Coronary artery (tissue), 2 donors: Measurements from ENCODE around the gene RAMAC.

Experiments used
- DNase-seq: peaks from one replicate; pipeline ENCODE4 v3.0.0-alpha.2; 2017; ENCODE audit warnings: low spot score
- H3K27ac ChIP-seq, 2 donors: fragments of 200-600 bp; sonication (generic); one replicate each; pipeline ENCODE4 v1.5.1; 2016 to 2019
- H3K4me3 ChIP-seq: fragments of 200-600 bp; sonication (generic); 2 replicates; pipeline ENCODE4 v1.5.1; 2016; ENCODE audit warnings: mild to moderate bottlenecking, moderate library complexity
- TF ChIP-seq, protein P1 (sequence below): fragments of 200-600 bp; sonication (generic); IDR thresholded peaks from one replicate; pipeline ENCODE4 v1.5.1; 2019; ENCODE audit warnings: antibody characterized with exemption

The RAMAC gene

DNA sequence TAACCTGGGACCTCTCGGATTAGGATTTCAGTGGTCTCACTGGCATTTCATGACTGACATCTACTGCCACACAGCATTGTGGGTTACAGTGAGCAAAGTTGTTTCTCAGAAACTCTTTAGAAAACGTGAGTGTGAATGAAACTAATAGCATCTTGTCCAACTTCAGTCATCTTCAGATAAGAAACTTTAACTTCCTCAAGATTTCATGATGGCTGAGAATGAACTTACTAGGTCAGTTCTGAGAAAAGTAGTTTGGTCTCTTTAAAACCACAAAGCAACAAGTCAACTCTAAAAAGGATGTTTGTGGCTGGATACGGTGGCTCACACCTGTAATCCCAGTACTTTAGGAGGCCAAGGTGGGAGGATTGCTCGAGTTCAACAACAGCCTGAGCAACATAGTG, 19.3 kb upstream of the RAMAC start:
- Histone ChIP-seq H3K27ac (no peak overlapping the region), H3K4me3 (no peak overlapping the region)
- no peak for DNase-seq
- TF ChIP-seq, protein P1, sequence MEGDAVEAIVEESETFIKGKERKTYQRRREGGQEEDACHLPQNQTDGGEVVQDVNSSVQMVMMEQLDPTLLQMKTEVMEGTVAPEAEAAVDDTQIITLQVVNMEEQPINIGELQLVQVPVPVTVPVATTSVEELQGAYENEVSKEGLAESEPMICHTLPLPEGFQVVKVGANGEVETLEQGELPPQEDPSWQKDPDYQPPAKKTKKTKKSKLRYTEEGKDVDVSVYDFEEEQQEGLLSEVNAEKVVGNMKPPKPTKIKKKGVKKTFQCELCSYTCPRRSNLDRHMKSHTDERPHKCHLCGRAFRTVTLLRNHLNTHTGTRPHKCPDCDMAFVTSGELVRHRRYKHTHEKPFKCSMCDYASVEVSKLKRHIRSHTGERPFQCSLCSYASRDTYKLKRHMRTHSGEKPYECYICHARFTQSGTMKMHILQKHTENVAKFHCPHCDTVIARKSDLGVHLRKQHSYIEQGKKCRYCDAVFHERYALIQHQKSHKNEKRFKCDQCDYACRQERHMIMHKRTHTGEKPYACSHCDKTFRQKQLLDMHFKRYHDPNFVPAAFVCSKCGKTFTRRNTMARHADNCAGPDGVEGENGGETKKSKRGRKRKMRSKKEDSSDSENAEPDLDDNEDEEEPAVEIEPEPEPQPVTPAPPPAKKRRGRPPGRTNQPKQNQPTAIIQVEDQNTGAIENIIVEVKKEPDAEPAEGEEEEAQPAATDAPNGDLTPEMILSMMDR = no peak

DNA sequence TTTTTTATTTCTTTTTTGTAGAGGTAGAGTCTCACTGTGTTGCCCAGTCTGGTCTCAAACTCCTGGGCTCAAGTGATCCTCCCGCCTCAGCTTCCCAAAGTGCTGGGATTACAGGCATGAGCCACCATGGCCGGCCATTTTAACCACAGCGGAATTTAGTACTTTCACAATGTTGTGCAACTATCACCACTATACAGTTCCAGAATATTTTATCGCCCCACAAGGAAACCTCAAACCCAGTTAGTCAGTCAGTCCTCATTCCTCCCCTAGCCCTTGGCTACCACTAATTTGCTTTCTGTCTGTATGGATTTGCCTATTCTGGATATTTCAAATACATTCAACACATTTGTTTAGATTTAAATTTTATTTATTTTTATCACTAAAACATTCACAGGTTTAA, 17.9 kb upstream of the RAMAC start:
- DNase-seq = no peak
- TF ChIP-seq, protein P1 = no peak
- Histone ChIP-seq H3K4me3 (no peak overlapping the region), H3K27ac (no peak overlapping the region)

DNA sequence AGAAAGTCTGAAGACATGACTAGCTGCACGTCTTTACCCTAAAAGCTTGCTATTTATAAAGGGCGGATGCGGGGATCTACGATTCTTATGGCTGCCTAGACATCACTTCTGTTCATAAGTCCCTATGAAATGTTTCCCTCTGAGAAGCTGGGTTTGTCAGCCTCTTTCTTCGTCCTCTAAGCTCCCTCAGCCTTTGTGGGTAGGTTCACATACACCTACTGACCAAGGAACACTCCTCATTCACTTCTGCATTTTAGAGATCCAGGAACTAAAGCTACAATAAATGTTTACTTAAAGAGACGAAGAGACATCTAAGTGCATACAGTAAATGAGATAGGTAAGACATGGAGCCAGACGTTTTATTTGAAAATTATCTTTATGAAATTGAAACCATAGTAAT, 16.7 kb upstream of the RAMAC start:
- TF ChIP-seq, protein P1 = no peak
- H3K4me3 ChIP-seq = no peak overlapping the region
- DNase-seq = no peak

DNA sequence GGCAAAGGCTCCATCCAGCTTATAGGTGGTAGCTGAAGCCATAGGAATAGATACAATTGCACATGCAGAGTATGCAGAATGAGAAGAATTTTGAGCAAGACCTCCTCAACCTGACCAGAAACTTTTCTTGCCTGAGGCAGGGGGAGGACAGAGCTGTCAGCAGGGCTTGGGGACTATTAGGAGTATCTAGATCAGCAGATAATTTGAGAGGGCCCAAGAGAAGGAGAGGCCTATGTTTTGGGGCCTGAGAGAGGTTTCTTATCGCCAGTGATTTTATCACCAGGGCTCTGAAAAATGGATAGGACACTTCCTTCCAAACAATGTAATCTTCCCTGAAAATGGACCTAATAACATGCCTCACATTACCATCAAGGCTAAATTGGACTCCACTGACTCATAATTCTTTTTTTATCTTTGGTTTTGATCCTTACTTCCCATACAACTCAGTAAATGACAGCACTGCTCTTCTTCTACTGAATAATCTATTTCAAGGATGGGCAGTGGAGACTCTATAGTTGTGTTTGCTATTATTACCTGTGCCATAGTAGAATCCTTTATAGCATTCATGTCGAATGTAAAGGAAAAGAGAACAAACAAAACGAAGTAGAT, 15.8 kb upstream of the RAMAC start:
- TF ChIP-seq, protein P1 = no peak
- DNase-seq = no peak
- Histone ChIP-seq H3K4me3 (no peak overlapping the region), H3K27ac (no peak overlapping the region)

More for the DNA sequence above, 16.7 kb upstream of the RAMAC start:
- H3K27ac ChIP-seq = no peak overlapping the region

DNA sequence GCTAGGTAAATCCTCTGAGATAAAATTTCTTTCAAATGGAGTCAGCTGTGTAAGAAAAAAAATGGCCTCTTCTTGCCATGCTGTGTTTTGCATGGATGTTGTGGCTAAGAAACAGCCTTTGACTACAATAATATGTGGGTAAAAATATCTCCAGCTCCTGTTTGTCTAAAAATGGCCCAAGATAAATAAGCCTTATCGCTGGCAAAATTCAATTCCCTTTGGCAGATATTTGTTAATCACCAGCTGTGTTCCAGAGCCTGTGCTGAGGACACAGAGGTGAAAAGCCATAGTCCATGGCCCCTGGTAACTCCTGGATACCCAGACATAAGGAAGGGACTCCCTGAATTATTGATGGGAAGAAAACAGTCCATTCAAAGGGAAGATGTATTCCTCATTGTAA, 15.3 kb upstream of the RAMAC start:
- DNase-seq = no peak
- Histone ChIP-seq H3K4me3 (no peak overlapping the region), H3K27ac (no peak overlapping the region)
- TF ChIP-seq, protein P1 = no peak

DNA sequence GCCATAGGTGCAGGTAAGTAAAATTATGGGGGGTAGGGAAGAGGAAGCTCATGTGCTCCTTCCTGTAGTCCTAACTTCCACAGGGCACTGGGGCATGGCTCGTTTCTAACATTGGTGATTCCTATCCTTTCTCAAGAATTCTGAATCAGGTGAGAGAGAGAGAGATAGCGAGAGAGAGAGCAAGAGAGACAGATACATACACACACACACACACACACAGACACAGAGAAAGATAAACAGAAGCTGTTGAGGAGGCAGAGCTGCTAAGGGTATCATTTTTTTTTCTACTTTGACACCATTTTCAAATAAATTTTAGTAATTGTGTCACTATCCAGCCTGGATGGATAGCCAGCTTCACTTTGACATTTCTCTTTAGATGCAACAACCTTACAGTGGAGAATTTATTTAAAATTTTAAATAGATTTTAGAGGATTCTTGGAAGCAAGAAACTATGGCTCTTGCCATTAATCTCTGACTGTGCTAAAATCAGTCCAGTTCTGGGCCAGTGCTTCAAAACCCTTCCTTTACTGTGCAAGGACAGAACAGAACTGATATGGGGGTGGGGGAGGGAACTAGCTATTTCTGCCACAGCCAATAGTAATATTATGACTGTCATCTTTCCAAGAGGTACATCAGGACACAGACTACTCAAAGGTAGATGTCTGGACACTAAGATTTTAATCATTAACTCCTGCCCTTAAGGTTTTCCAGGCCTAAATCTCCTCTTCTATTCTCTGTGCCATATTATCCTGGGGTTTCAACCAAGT, 14.6 kb upstream of the RAMAC start:
- H3K27ac ChIP-seq = no peak overlapping the region
- DNase-seq = no peak
- TF ChIP-seq, protein P1 = no peak

DNA sequence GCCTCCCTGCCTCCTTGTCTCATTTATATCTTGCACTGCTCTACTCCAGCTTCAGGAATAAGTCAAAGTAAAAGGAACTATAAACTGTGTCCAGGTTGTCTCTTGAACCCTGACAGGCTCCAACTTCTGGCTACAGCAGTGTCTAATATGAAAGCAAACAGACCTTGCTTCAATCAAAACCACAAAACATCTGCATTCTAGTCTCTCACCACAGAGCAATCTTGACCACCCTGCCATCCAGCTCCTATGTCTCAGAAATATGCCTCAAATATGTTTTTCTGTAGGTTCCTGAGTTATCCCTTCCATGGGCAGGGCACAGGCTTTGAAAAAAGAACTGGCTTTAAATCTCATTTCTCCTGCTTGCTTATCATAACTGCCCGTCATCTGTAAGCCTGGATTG, 13.0 kb upstream of the RAMAC start:
- DNase-seq = no peak
- no peak overlapping the region for H3K4me3 ChIP-seq
- TF ChIP-seq, protein P1 = no peak
- H3K27ac ChIP-seq = no peak overlapping the region

More for the DNA sequence above, 14.6 kb upstream of the RAMAC start:
- no peak overlapping the region for H3K4me3 ChIP-seq
